ENCODE data around the gene DYNLT4. TPM values are rescaled to one million over a fixed set of nuclear protein-coding genes. Genes with fewer than 3 reads are reported as not detected.
"Not testable (repeated sequence)": the region's sequence is repeated elsewhere in the genome, so short reads cannot be mapped to it uniquely, and the experiment has no call there.

The DYNLT4 gene
- total RNA-seq, 2 donors from 2014 or later = not detected

DNA sequence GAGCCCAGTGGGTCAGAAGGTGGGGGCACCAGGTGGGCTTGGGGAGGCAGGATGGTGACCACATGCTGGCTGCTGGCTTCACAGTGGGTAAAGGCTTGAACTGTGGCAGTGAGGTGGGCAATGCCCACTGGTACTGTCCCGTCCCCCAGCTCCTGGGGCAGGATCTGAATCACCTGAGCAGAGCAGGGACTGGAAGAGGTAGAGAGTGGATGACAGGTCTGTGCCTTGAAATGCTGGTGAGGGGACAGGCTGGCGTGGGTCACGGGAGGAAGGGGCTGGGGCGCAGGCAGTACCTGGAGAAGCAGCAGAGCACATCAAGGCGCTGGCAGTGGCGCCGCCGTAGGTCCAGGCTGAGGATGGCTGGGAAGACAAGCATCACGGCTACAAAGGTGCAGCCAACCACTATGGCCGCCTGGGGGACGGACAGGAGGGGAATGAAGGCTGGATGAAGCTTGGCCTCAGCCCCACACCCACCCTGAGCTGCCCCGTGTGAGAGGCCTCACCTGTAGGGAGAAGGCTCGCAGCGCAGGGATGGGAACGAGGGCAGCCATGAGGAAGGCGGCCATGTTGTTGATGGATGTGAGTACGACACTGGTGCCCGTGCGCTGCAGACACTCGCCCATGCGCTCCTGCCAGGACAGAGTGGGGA, 21.0 kb upstream of the DYNLT4 start:
- Histone ChIP-seq H3K36me3 (no peaks in the 10 kb centered on the region), H3K27me3 (replicated peaks; ENCODE audit: insufficient read depth) (no peaks in the 10 kb centered on the region), H3K4me1 (ENCODE audit: control insufficient read depth in 1 of 2, low read depth in 2 of 2) (no peaks in the 10 kb centered on the region), H3K9me3 (no peaks in the 10 kb centered on the region), H3K4me3 (no peak overlapping the region), H3K27ac (no peak overlapping the region)
- ATAC-seq (ENCODE audit: insufficient number of reproducible peaks, low FRiP score, low read depth) = no peak
- no peak for DNase-seq (ENCODE audit: low spot score)
- TF ChIP-seq, protein P1, sequence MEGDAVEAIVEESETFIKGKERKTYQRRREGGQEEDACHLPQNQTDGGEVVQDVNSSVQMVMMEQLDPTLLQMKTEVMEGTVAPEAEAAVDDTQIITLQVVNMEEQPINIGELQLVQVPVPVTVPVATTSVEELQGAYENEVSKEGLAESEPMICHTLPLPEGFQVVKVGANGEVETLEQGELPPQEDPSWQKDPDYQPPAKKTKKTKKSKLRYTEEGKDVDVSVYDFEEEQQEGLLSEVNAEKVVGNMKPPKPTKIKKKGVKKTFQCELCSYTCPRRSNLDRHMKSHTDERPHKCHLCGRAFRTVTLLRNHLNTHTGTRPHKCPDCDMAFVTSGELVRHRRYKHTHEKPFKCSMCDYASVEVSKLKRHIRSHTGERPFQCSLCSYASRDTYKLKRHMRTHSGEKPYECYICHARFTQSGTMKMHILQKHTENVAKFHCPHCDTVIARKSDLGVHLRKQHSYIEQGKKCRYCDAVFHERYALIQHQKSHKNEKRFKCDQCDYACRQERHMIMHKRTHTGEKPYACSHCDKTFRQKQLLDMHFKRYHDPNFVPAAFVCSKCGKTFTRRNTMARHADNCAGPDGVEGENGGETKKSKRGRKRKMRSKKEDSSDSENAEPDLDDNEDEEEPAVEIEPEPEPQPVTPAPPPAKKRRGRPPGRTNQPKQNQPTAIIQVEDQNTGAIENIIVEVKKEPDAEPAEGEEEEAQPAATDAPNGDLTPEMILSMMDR (IDR thresholded peaks at IDR 0.05) = no peak

DNA sequence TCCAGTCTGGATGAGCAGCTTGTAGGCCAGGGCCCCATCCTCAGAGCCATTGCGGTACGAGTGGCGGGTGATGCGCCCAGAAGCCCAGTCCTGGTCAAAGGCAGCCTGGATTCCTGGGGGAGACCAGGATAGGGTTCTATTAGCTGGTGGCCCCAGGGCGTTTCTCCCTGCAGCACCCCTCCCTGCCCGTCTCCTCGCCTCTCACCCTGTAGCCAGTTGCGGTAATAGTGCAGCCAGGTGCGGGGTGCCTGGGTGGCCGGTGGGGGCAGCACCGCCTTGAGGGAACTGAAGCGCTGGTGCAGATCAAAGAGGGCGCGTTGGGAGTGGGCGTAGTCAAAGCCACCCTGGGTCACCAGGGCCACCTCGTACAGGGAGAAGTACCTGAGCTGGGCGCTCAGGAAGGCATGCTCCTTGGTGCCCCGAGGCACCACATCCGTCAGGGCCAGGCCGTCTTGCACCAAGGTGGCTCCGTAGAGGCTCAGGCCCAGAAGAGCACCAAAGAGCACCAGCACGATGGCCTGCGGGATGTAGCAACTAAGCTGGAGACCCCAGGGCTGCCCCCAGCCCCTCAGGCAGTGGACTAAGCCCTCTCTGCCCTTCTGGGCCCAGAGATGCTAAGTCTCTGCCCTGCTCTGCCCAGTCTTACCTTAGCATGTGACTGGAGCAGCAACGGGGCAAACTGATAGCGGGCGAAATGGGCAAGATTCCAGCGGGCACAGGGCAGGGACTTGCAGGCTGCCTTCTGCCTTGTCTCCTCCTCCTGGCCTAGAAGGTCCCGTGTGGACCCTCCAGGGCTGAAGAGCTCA, 20.2 kb upstream of the DYNLT4 start:
- H3K27ac ChIP-seq = no peak overlapping the region
- H3K4me1 ChIP-seq (ENCODE audit: control insufficient read depth in 1 of 2, low read depth in 2 of 2) = no peaks in the 10 kb centered on the region
- ATAC-seq (ENCODE audit: insufficient number of reproducible peaks, low FRiP score, low read depth) (no peak), DNase-seq (ENCODE audit: low spot score) (no peak)
- H3K36me3 ChIP-seq = no peaks in the 10 kb centered on the region
- H3K4me3 ChIP-seq = no peak overlapping the region
- H3K9me3 ChIP-seq = no peaks in the 10 kb centered on the region
- H3K27me3 ChIP-seq (replicated peaks; ENCODE audit: insufficient read depth) = no peaks in the 10 kb centered on the region
- TF ChIP-seq, protein P1 (IDR thresholded peaks at IDR 0.05) = no peak

DNA sequence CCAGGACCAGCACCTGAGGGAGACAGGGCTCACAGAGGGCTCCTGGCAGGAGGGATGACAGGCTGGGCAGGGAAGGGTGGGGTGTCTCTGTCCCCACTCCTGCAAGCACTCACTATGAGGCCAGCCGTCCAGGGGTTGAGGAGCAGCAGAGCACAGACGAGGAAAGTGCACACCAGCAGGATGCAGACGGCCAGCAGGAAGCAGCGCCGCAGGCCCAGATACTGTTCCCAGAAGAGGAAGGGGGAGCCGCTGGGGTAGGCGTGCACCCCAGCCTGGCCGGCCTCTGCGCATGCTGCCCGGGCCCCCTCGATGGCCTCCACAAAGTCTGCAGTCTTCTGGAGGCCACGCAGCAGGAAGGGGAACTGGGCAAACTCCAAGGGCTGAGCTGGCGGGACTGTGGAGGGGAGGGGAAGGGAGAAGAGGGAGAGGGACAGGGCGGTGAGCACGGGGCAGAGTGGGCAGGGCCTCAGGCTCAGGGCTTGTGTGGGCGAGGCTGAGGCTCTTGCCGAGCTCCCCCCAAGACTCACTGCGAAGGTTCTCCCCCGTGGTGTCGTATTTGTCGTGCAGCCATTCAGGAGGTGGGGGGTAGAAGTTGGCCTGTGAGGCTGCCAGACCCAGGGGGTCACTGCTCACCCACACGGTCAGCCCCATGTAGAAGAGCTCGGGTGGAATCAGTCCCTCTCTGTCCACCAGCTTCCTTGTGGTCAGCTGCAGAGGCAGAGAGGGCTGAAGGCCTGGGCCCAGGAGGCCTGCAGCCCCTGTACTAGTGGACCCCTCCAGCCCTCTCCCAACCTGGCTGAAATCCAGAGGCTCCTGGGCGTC, 19.4 kb upstream of the DYNLT4 start:
- Histone ChIP-seq H3K9me3 (no peaks in the 10 kb centered on the region), H3K4me1 (ENCODE audit: control insufficient read depth in 1 of 2, low read depth in 2 of 2) (no peaks in the 10 kb centered on the region), H3K27me3 (replicated peaks; ENCODE audit: insufficient read depth) (no peaks in the 10 kb centered on the region), H3K4me3 (no peak overlapping the region), H3K36me3 (no peaks in the 10 kb centered on the region), H3K27ac (peak overlapping the region in 1 of 2 donors; percentile 11)
- ATAC-seq (ENCODE audit: insufficient number of reproducible peaks, low FRiP score, low read depth) = no peak
- TF ChIP-seq, protein P1 (IDR thresholded peaks at IDR 0.05) = no peak
- DNase-seq (ENCODE audit: low spot score) = no peak

DNA sequence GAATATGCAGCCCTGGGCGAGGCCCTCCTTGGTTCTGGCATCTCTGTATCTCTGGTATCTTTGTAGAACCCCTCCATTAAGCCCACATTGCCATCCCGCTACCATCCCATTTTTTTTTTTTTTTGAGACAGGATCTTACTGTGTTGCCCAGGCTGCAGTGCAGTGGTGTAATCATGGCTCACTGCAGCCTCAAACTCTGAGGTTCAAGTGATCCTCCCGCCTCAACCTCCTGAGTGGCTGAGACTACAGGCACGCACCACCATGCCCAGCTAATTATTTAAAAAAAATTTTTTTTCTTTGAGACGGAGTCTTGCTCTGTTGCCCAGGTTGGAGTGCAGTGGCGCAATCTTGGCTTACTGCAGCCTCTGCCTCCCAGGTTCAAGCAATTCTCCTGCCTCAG, 17.2 kb upstream of the DYNLT4 start:
- H3K27me3 ChIP-seq (replicated peaks; ENCODE audit: insufficient read depth); H3K27ac ChIP-seq; H3K4me3 ChIP-seq; H3K36me3 ChIP-seq; ATAC-seq (ENCODE audit: insufficient number of reproducible peaks, low FRiP score, low read depth); DNase-seq (ENCODE audit: low spot score); H3K9me3 ChIP-seq: not testable (repeated sequence)
- H3K4me1 ChIP-seq (ENCODE audit: control insufficient read depth in 1 of 2, low read depth in 2 of 2) = peaks cover 3 to 18% of the 10 kb centered on the region in 2 donors

DNA sequence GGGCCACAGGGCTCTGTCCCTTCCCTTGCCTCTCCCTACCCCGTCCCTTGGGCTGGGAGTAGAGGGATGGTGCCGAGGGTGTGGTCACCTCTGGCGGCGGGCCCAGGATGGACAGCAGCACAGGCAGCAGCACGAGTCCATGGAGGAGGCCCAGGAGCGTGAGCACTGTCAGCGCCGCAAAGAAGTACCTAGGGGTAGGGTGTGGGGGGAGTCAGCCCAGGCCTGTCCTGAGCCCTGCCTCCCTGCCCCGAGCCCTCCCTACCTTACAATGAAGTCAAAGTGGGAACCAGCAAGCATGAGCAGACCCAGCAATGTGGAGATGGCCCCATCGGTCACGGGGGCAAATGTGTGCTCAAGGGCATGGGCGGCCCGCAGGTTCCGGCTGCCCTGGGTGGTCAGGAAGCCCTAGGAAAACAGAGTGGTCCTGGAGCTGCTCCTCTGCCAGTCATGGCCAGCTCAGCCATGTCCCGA, 15.9 kb upstream of the DYNLT4 start:
- Histone ChIP-seq H3K9me3 (no peaks in the 10 kb centered on the region), H3K27ac (no peak overlapping the region), H3K4me3 (no peak overlapping the region), H3K27me3 (replicated peaks; ENCODE audit: insufficient read depth) (no peaks in the 10 kb centered on the region), H3K4me1 (ENCODE audit: control insufficient read depth in 1 of 2, low read depth in 2 of 2) (peaks cover 3 to 32% of the 10 kb centered on the region in 2 donors), H3K36me3 (no peaks in the 10 kb centered on the region)
- no peak for DNase-seq (ENCODE audit: low spot score)
- TF ChIP-seq, protein P1 (IDR thresholded peaks at IDR 0.05) = no peak
- no peak for ATAC-seq (ENCODE audit: insufficient number of reproducible peaks, low FRiP score, low read depth)
